Colonic mucosa (tissue), 4 donors: ENCODE measurements around the gene PINLYP. TPM values are rescaled to one million over a fixed set of nuclear protein-coding genes. Genes with fewer than 3 reads are reported as not detected.

Experiments used
- DNase-seq: peaks from one replicate; pipeline ENCODE4 v3.0.0-alpha.2; 2020
- H3K27ac ChIP-seq: fragments of 200-600 bp; one replicate; pipeline ENCODE4 v1.8.0; 2021
- H3K27me3 ChIP-seq: fragments of 200-600 bp; one replicate; pipeline ENCODE4 v1.8.0; 2021
- H3K36me3 ChIP-seq: fragments of 200-600 bp; one replicate; pipeline ENCODE4 v1.8.0; 2021
- H3K4me1 ChIP-seq: fragments of 200-600 bp; one replicate; pipeline ENCODE4 v1.8.0; 2021; ENCODE audit warnings: mild to moderate bottlenecking
- H3K4me3 ChIP-seq: fragments of 200-600 bp; one replicate; pipeline ENCODE4 v1.8.0; 2021
- H3K9ac ChIP-seq, 2 donors: one replicate each; pipeline ENCODE4 v1.7.0; 2013; ENCODE audit warnings: control low read depth in 2 of 2, low read depth in 2 of 2, low read length in 2 of 2
- H3K9me3 ChIP-seq: fragments of 200-600 bp; one replicate; pipeline ENCODE4 v1.8.0; 2021
- intact Hi-C: fragments of 100-400 bp; cut with DNase I; formaldehyde crosslinking; loops from one replicate; pipeline ENCODE4 v1.14.1; 2022
- total RNA-seq, 2 donors: library from RNA; stranded (reverse); fragmentation: NEBNext Ultra II Directional in 1 of 2; extraction: Animal tissue kit (Norgen Biotek cat#: 25700) in 1 of 2; gene quantifications; one replicate each; pipeline ENCODE4 v1.2.1, GENCODE V29; 2021
- TF ChIP-seq, protein P1 (sequence below): fragments of 200-600 bp; IDR thresholded peaks from one replicate; pipeline ENCODE4 v1.8.0; 2022; ENCODE audit warnings: antibody characterized with exemption, mild to moderate bottlenecking
- donor health status: healthy.
- donor health status: DM: no; HTN: no; CAD: no.
- donor health status: DM: no; HTN: no; CAD: no.

Gene PINLYP
- total RNA-seq, 2 donors from 2014 or later: 0.52 to 2.4 TPM

DNA sequence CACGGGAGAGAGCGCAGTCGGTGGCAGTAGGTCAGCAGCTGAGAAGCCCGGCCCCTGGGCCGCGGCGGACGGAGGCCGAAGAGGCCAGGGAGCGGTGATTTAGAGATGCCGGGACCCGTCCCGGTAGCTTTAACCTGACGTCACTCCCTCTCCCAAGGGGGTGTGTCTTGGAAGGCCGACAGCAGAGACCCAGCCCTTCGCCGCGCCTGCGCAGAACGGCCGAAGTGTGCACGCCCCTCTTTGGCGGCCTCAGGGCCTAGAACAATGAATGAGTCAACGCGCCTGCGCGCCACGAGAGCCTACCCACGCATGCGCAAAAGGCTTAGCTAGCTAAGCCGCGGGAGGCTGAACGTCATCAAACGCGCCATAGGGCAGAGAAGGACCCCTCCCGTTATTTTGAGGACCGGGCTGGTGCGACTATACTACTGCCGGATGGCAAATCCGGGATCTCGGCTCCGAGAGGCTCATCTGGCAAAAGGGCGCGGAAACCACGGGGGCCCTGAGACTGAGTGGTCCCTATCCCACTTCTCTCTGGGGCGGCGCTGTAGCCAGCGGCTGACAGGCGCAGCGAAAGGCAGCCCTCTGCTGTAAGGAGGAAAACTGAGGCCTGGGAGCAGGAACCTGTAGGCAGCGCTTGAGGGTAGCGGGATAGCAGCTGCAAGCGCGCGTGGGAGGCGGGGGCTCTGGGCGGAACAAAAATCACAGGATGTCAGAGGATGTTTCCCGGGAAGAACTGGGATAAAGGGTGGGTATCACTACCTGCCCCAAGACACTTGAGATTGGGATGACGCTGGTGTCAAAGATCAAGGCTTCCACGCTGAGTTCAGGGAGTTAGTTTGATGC lies 20.6 kb downstream of the PINLYP start, which contains the start of the genes IRGQ and ZNF576:
Gene IRGQ (minus strand): TSS at position 136 of the 843 bp plus-strand sequence. CDS start 796 bp downstream, outside the sequence.
Gene ZNF576 (plus strand): TSS at position 597 of the 843 bp plus-strand sequence. CDS start 514 bp downstream, outside the sequence.
- Histone ChIP-seq H3K4me1 (peaks cover 20% of the 10 kb centered on the region), H3K27ac (peak within 1 kb of the TSS; percentile 84), H3K4me3 (peak within 1 kb of the TSS; percentile 75), H3K9me3 (no peaks in the 10 kb centered on the region), H3K27me3 (no peaks in the 10 kb centered on the region), H3K9ac (peak within 1 kb of the TSS; percentile 90 to 91), H3K36me3 (no peaks in the 10 kb centered on the region)
- peak; percentile 100 for DNase-seq
- intact Hi-C loops: loop anchor here (1.0 to 10.0 kb wide), 2 partner anchors 21 to 61 kb away; partner anchors contain the start of genes PINLYP, XRCC1 and ZNF575
- TF ChIP-seq, protein P1, sequence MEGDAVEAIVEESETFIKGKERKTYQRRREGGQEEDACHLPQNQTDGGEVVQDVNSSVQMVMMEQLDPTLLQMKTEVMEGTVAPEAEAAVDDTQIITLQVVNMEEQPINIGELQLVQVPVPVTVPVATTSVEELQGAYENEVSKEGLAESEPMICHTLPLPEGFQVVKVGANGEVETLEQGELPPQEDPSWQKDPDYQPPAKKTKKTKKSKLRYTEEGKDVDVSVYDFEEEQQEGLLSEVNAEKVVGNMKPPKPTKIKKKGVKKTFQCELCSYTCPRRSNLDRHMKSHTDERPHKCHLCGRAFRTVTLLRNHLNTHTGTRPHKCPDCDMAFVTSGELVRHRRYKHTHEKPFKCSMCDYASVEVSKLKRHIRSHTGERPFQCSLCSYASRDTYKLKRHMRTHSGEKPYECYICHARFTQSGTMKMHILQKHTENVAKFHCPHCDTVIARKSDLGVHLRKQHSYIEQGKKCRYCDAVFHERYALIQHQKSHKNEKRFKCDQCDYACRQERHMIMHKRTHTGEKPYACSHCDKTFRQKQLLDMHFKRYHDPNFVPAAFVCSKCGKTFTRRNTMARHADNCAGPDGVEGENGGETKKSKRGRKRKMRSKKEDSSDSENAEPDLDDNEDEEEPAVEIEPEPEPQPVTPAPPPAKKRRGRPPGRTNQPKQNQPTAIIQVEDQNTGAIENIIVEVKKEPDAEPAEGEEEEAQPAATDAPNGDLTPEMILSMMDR: no peak

DNA sequence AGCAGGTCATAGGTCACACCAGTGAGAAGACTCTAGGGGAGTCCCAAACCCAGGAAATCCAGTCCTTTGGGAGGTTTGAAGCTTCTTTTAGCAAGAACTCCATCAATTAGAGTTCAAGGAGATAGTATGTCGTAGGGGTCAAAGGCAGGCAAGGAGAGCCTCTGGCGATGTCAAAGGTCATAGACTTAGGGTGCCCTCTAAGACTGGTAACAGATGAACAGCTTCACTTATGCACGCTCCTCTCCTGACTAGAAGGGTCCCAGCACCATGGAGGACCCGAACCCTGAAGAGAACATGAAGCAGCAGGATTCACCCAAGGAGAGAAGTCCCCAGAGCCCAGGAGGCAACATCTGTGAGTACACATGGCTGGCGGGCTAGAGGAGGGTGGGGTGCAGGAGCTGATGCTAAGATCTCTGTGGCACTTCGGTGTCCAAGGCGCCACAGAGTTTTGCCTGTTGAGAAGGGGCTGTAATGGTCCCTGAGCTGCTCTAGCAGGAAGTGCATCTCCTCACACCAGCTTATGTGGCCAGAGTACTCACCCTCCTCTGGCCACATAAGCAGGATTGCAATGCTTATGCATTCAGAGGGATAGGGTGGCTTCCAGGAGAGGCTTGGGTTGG lies 21.4 kb downstream of the PINLYP start:
- intact Hi-C loops: loop anchor here (1.0 to 10.0 kb wide), 2 partner anchors 22 to 62 kb away; partner anchors contain the start of genes PINLYP, XRCC1 and ZNF575
- H3K9ac ChIP-seq: peak overlapping the region; percentile 80 to 90
- DNase-seq: no peak
- no peaks in the 10 kb centered on the region for H3K36me3 ChIP-seq
- peak overlapping the region; percentile 70 for H3K27ac ChIP-seq
- H3K4me1 ChIP-seq: peaks cover 20% of the 10 kb centered on the region
- no peaks in the 10 kb centered on the region for H3K27me3 ChIP-seq
- H3K9me3 ChIP-seq: no peaks in the 10 kb centered on the region
- TF ChIP-seq, protein P1: no peak
- H3K4me3 ChIP-seq: peak overlapping the region; percentile 75

DNA sequence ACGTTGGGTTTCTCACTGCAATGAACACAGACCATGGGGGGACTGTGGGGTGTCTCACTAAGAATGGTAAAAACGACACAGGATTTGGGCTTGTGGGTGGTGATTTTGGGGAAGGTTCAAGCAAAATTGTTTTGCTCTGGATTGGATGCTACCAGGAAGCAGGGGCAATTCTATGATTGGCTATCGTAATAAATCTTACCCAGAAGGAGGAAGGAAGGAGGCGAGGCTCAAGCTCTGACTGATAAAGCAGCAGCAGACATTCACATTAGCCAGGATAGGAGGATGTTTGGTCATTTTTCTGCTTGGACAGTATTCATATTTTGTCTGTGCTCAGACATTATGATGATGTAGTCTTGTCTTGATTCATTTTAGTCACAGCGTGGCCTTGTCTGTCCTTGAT lies 22.3 kb downstream of the PINLYP start:
- Histone ChIP-seq H3K4me1 (peaks cover 20% of the 10 kb centered on the region), H3K9me3 (no peaks in the 10 kb centered on the region), H3K36me3 (no peaks in the 10 kb centered on the region), H3K9ac (peak overlapping the region in 1 of 2 donors; percentile 1), H3K4me3 (no peak overlapping the region), H3K27me3 (no peaks in the 10 kb centered on the region), H3K27ac (no peak overlapping the region)
- DNase-seq: no peak
- intact Hi-C loops: loop anchor here (10.0 kb wide), 1 partner anchor 63 kb away; the partner anchor contains the start of gene ZNF575
- TF ChIP-seq, protein P1: no peak

DNA sequence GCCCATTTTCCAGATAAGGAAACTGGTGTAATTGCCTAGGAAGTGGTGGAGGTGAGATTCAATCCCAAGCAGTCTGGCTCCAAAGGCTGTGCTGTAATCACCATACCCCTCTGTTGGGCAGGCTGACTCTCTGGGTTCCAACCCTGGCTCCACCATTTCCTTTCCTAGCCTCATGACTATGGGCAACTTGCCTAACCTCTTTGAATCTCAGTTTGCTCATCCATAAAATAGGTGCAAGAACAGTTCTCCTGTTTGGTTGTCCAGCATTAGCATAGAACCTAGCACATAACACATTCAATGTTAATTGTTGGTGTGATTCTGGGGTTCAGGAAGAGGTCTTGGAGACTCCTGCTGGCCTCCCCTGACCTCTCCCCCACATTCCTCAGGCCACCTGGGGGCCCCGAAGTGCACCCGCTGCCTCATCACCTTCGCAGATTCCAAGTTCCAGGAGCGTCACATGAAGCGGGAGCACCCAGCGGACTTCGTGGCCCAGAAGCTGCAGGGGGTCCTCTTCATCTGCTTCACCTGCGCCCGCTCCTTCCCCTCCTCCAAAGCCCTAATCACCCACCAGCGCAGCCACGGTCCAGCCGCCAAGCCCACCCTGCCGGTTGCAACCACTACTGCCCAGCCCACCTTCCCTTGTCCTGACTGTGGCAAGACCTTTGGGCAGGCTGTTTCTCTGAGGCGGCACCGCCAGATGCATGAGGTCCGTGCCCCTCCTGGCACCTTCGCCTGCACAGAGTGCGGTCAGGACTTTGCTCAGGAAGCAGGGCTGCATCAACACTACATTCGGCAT lies 23.0 kb downstream of the PINLYP start:
- H3K27me3 ChIP-seq: no peaks in the 10 kb centered on the region
- peaks cover 20% of the 10 kb centered on the region for H3K4me1 ChIP-seq
- no peaks in the 10 kb centered on the region for H3K9me3 ChIP-seq
- TF ChIP-seq, protein P1: no peak
- no peak for DNase-seq
- H3K36me3 ChIP-seq: no peaks in the 10 kb centered on the region
- intact Hi-C loops: loop anchor here (10.0 kb wide), 1 partner anchor 64 kb away; the partner anchor contains the start of gene ZNF575
- H3K27ac ChIP-seq: no peak overlapping the region
- H3K4me3 ChIP-seq: no peak overlapping the region
- peak overlapping the region in 1 of 2 donors; percentile 1 for H3K9ac ChIP-seq
